ENCODE results near the gene PORCN.

DNA sequence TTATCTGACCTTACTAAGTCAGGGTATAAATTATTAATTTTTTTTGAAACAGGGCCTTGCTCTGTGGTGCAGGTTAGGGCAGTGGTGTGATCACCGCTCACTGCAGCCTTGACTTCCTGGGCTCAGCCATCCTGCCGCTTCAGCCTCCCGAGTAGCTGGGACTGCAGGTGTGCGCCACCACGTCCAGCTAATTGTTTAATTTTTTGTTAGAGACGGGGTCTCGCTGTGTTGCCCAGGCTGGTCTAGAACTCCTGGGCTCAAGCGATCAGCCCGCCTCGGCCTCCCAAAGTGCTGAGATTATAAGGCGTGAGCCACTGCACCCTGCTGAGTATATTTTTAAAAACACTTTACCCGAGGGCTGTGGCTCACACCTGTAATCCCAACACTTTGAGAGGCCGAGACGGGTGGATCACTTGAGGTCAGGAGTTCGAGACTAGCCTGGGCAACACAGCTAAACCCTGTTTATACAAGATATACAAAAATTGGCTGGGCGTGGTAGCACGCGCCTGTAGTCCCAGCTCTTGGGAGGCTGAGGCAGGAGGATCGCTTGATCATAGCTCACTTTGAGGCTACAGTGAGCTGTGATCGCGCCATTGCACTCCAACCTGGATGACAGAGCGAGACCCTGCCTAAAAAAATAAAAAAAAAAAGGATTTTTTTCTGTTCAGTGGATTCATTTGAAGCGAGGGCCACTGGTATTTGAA, 30.0 kb downstream of the PORCN start:
- TF ChIP-seq, protein P1, sequence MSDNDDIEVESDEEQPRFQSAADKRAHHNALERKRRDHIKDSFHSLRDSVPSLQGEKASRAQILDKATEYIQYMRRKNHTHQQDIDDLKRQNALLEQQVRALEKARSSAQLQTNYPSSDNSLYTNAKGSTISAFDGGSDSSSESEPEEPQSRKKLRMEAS (IDR thresholded peaks at IDR 0.05; ENCODE audit: insufficient read depth, insufficient read length): no peak
- no peak for TF ChIP-seq POLR2AphosphoS5 (IDR thresholded peaks at IDR 0.05; ENCODE audit: insufficient read depth, low read depth, low read length)
- TF ChIP-seq EZH2 (IDR thresholded peaks at IDR 0.05; ENCODE audit: borderline replicate concordance, low read depth, low read length, severe bottlenecking): no peak
